ENCODE measurements around the gene EARS2. TPM values are rescaled to one million over a fixed set of nuclear protein-coding genes. Genes with fewer than 3 reads are reported as not detected.
A peak's percentile ranks its signal among the peaks of the same experiment; 100 is the strongest.
"Not testable (repeated sequence)": the region's sequence is repeated elsewhere in the genome, so short reads cannot be mapped to it uniquely, and the experiment has no call there.

Gene EARS2
- total RNA-seq, 3 donors from 2014 or later: 30.8 to 37.1 (median 33.3) TPM

- H3K4me1 Mint-ChIP-seq (ENCODE audit: low read depth): no peaks in the 10 kb centered on the region
- DNase-seq: no peak
- H3K9me3 Mint-ChIP-seq: no peaks in the 10 kb centered on the region
- no peaks in the 10 kb centered on the region for H3K27me3 Mint-ChIP-seq (ENCODE audit: low read depth)
- ATAC-seq: no peak
- peaks cover 49% of the 10 kb centered on the region for H3K36me3 Mint-ChIP-seq (ENCODE audit: insufficient read depth)
- H3K4me3 Mint-ChIP-seq: no peak overlapping the region
Measured at GRCh38 chr16:23524886-23525285, 32.3 kb downstream of the EARS2 start.

- H3K36me3 Mint-ChIP-seq (ENCODE audit: insufficient read depth): peaks cover 55% of the 10 kb centered on the region
Measured at GRCh38 chr16:23523876-23524385, 33.2 kb downstream of the EARS2 start.

GRCh38 chr16:23523321-23523720 lies 33.8 kb downstream of the EARS2 start:
- Mint-ChIP-seq H3K4me1 (ENCODE audit: low read depth) (peaks cover 5% of the 10 kb centered on the region), H3K36me3 (ENCODE audit: insufficient read depth) (peaks cover 55% of the 10 kb centered on the region), H3K27me3 (ENCODE audit: low read depth) (no peaks in the 10 kb centered on the region), H3K4me3 (no peak overlapping the region), H3K9me3 (no peaks in the 10 kb centered on the region)
- DNase-seq (no peak), ATAC-seq (no peak)

More at GRCh38 chr16:23523876-23524385, 33.2 kb downstream of the EARS2 start:
- H3K4me1 Mint-ChIP-seq (ENCODE audit: low read depth): peaks cover 2% of the 10 kb centered on the region
- no peak for DNase-seq
- no peak for ATAC-seq
- H3K27me3 Mint-ChIP-seq (ENCODE audit: low read depth): no peaks in the 10 kb centered on the region
- no peaks in the 10 kb centered on the region for H3K9me3 Mint-ChIP-seq
- no peak overlapping the region for H3K4me3 Mint-ChIP-seq

- no peak overlapping the region for H3K4me3 Mint-ChIP-seq
- peaks cover 46% of the 10 kb centered on the region for H3K36me3 Mint-ChIP-seq (ENCODE audit: insufficient read depth)
- ATAC-seq (no peak), DNase-seq (no peak)
- H3K4me1 Mint-ChIP-seq (ENCODE audit: low read depth): peaks cover 10% of the 10 kb centered on the region
- no peaks in the 10 kb centered on the region for H3K9me3 Mint-ChIP-seq
- no peaks in the 10 kb centered on the region for H3K27me3 Mint-ChIP-seq (ENCODE audit: low read depth)
Measured at GRCh38 chr16:23521965-23522364, 35.2 kb downstream of the EARS2 start.

- ATAC-seq (no peak), DNase-seq (no peak)
- Mint-ChIP-seq H3K36me3 (ENCODE audit: insufficient read depth) (peaks cover 43% of the 10 kb centered on the region), H3K27me3 (ENCODE audit: low read depth) (no peaks in the 10 kb centered on the region), H3K4me3 (no peak overlapping the region), H3K4me1 (ENCODE audit: low read depth) (peaks cover 16% of the 10 kb centered on the region), H3K9me3 (no peaks in the 10 kb centered on the region)
Measured at GRCh38 chr16:23521037-23521743, 36.0 kb downstream of the EARS2 start.

GRCh38 chr16:23520500-23520899 lies 36.6 kb downstream of the EARS2 start:
- peaks cover 23% of the 10 kb centered on the region for H3K4me1 Mint-ChIP-seq (ENCODE audit: low read depth)
- H3K4me3 Mint-ChIP-seq: no peak overlapping the region
- DNase-seq (no peak), ATAC-seq (no peak)
- no peaks in the 10 kb centered on the region for H3K9me3 Mint-ChIP-seq
- H3K27me3 Mint-ChIP-seq (ENCODE audit: low read depth): no peaks in the 10 kb centered on the region
- H3K36me3 Mint-ChIP-seq (ENCODE audit: insufficient read depth): peaks cover 43% of the 10 kb centered on the region

GRCh38 chr16:23519282-23519681 lies 37.9 kb downstream of the EARS2 start:
- no peak overlapping the region for H3K4me3 Mint-ChIP-seq
- H3K4me1 Mint-ChIP-seq (ENCODE audit: low read depth): peaks cover 34% of the 10 kb centered on the region
- H3K9me3 Mint-ChIP-seq: no peaks in the 10 kb centered on the region

GRCh38 chr16:23518435-23518891 lies 38.7 kb downstream of the EARS2 start:
- no peaks in the 10 kb centered on the region for H3K27me3 Mint-ChIP-seq (ENCODE audit: low read depth)
- DNase-seq (no peak), ATAC-seq (no peak)
- H3K4me1 Mint-ChIP-seq (ENCODE audit: low read depth): peaks cover 40% of the 10 kb centered on the region
- H3K36me3 Mint-ChIP-seq (ENCODE audit: insufficient read depth): peaks cover 27% of the 10 kb centered on the region
- no peaks in the 10 kb centered on the region for H3K9me3 Mint-ChIP-seq
- H3K4me3 Mint-ChIP-seq: no peak overlapping the region

More at GRCh38 chr16:23519282-23519681, 37.9 kb downstream of the EARS2 start:
- no peak for DNase-seq
- H3K27me3 Mint-ChIP-seq (ENCODE audit: low read depth): no peaks in the 10 kb centered on the region
- ATAC-seq: no peak
- H3K36me3 Mint-ChIP-seq (ENCODE audit: insufficient read depth): peaks cover 33% of the 10 kb centered on the region

GRCh38 chr16:23516366-23517137 lies 40.6 kb downstream of the EARS2 start:
- peaks cover 10% of the 10 kb centered on the region for H3K36me3 Mint-ChIP-seq (ENCODE audit: insufficient read depth)
- H3K27me3 Mint-ChIP-seq (ENCODE audit: low read depth): no peaks in the 10 kb centered on the region
- no peaks in the 10 kb centered on the region for H3K9me3 Mint-ChIP-seq
- ATAC-seq (no peak), DNase-seq (no peak)
- H3K4me1 Mint-ChIP-seq (ENCODE audit: low read depth): peaks cover 40% of the 10 kb centered on the region
- H3K4me3 Mint-ChIP-seq: no peak overlapping the region

- Mint-ChIP-seq H3K4me3 (no peak overlapping the region), H3K36me3 (ENCODE audit: insufficient read depth) (peaks cover 6% of the 10 kb centered on the region), H3K27me3 (ENCODE audit: low read depth) (no peaks in the 10 kb centered on the region), H3K9me3 (no peaks in the 10 kb centered on the region), H3K4me1 (ENCODE audit: low read depth) (peaks cover 40% of the 10 kb centered on the region)
- ATAC-seq (no peak), DNase-seq (no peak)
Measured at GRCh38 chr16:23515881-23516280, 41.3 kb downstream of the EARS2 start.

- Mint-ChIP-seq H3K9me3 (no peaks in the 10 kb centered on the region), H3K27me3 (ENCODE audit: low read depth) (no peaks in the 10 kb centered on the region), H3K4me1 (ENCODE audit: low read depth) (peaks cover 46% of the 10 kb centered on the region), H3K4me3 (peak overlapping the region; percentile 46), H3K36me3 (ENCODE audit: insufficient read depth) (peaks cover 5% of the 10 kb centered on the region)
- DNase-seq (no peak), ATAC-seq (peak; percentile 12 to 25)
Measured at GRCh38 chr16:23514381-23515152, 42.6 kb downstream of the EARS2 start.

GRCh38 chr16:23512168-23512695 lies 44.9 kb downstream of the EARS2 start:
- Mint-ChIP-seq H3K4me1 (ENCODE audit: low read depth) (peaks cover 57% of the 10 kb centered on the region), H3K4me3 (no peak overlapping the region), H3K27me3 (ENCODE audit: low read depth) (no peaks in the 10 kb centered on the region), H3K36me3 (ENCODE audit: insufficient read depth) (peaks cover 12% of the 10 kb centered on the region), H3K9me3 (no peaks in the 10 kb centered on the region)
- ATAC-seq: no peak
- no peak for DNase-seq

GRCh38 chr16:23511731-23512130 lies 45.4 kb downstream of the EARS2 start:
- peak overlapping the region; percentile 85 for H3K4me3 Mint-ChIP-seq
- peaks cover 12% of the 10 kb centered on the region for H3K36me3 Mint-ChIP-seq (ENCODE audit: insufficient read depth)
- no peaks in the 10 kb centered on the region for H3K27me3 Mint-ChIP-seq (ENCODE audit: low read depth)
- H3K9me3 Mint-ChIP-seq: no peaks in the 10 kb centered on the region
- ATAC-seq: no peak
- DNase-seq: no peak
- H3K4me1 Mint-ChIP-seq (ENCODE audit: low read depth): peaks cover 61% of the 10 kb centered on the region

GRCh38 chr16:23510915-23511270 lies 46.3 kb downstream of the EARS2 start:
- DNase-seq; H3K9me3 Mint-ChIP-seq; H3K27me3 Mint-ChIP-seq (ENCODE audit: low read depth); ATAC-seq: not testable (repeated sequence)
- peaks cover 12% of the 10 kb centered on the region for H3K36me3 Mint-ChIP-seq (ENCODE audit: insufficient read depth)
- peak overlapping the region; percentile 85 for H3K4me3 Mint-ChIP-seq
- peaks cover 61% of the 10 kb centered on the region for H3K4me1 Mint-ChIP-seq (ENCODE audit: low read depth)
